Tibial nerve (tissue), 4 donors: ENCODE data around the gene PIR.

ENCODE experiments used
- CTCF ChIP-seq, 5 experiments: fragments of 200-600 bp in 3 of 5; fragments of 450-650 bp in 2 of 5; sonication (generic) in 3 of 5; IDR thresholded peaks; one replicate each; pipeline ENCODE4 v1.5.1; 2016 to 2019; ENCODE audit warnings: antibody characterized with exemption in 5 of 5, mild to moderate bottlenecking in 3 of 5, moderate library complexity in 2 of 5
- EP300 ChIP-seq, 2 donors: sonication (generic); formaldehyde crosslinking; IDR thresholded peaks; one replicate each; pipeline ENCODE4 v1.6.1; 2017; ENCODE audit warnings: antibody characterized with exemption in 2 of 2, mild to moderate bottlenecking in 1 of 2
- POLR2A ChIP-seq, 2 donors: fragments of 450-650 bp; IDR thresholded peaks; one replicate each; pipeline ENCODE4 v1.6.1; 2017; ENCODE audit warnings: antibody characterized with exemption in 2 of 2, mild to moderate bottlenecking in 2 of 2, moderate library complexity in 2 of 2

- TF ChIP-seq CTCF (IDR thresholded peaks at IDR 0.05), result no peak
- TF ChIP-seq POLR2A (IDR thresholded peaks at IDR 0.05), result no peak
- peak in 1 of 2 donors; percentile 39 for TF ChIP-seq EP300 (IDR thresholded peaks at IDR 0.05)
Measured at GRCh38 chrX:15404401-15405096, 88.6 kb downstream of the PIR start.
